MM.1S (cell line): ENCODE results near the gene TWIST1.

Experiments used
- DNase-seq: peaks from one replicate; pipeline ENCODE4 v3.0.0-alpha.2; 2015
- H2AFZ ChIP-seq: fragments of 300-600 bp; sonication (generic); 2 replicates; pipeline ENCODE4 v1.6.0; 2016; ENCODE audit warnings: antibody characterized with exemption, low read length
- H3F3A ChIP-seq: fragments of 300-600 bp; sonication (generic); 2 replicates; pipeline ENCODE4 v1.6.1; 2016; ENCODE audit warnings: mild to moderate bottlenecking, antibody characterized with exemption, low read length, moderate library complexity, mixed read lengths; ENCODE audit not compliant: insufficient read depth
- H3K27ac ChIP-seq: fragments of 300-600 bp; sonication (generic); 2 replicates; pipeline ENCODE4 v1.5.1; 2016; ENCODE audit warnings: mild to moderate bottlenecking, low read length
- H3K27me3 ChIP-seq: fragments of 300-600 bp; sonication (generic); replicated peaks from 2 replicates; pipeline ENCODE4 v1.6.0; 2016; ENCODE audit warnings: low read length; ENCODE audit not compliant: insufficient read depth
- H3K36me3 ChIP-seq: fragments of 300-600 bp; sonication (generic); replicated peaks from 2 replicates; pipeline ENCODE4 v1.6.1; 2016; ENCODE audit warnings: mild to moderate bottlenecking, low read length, mixed read lengths; ENCODE audit not compliant: insufficient read depth
- H3K4me1 ChIP-seq: fragments of 300-600 bp; sonication (generic); 2 replicates; pipeline ENCODE4 v1.6.1; 2016; ENCODE audit warnings: low read length, mixed read lengths
- H3K4me2 ChIP-seq: fragments of 300-600 bp; sonication (generic); 2 replicates; pipeline ENCODE4 v1.6.0; 2016; ENCODE audit warnings: low read depth, low read length
- H3K4me3 ChIP-seq: fragments of 300-600 bp; sonication (generic); 2 replicates; pipeline ENCODE4 v1.5.1; 2016; ENCODE audit warnings: low read length, mixed read lengths
- H3K79me2 ChIP-seq: fragments of 300-600 bp; sonication (generic); 2 replicates; pipeline ENCODE4 v1.6.1; 2016; ENCODE audit warnings: mixed run types, low read length, mixed read lengths
- H3K9ac ChIP-seq: fragments of 300-600 bp; sonication (generic); 2 replicates; pipeline ENCODE4 v1.6.1; 2016; ENCODE audit warnings: low read length, mixed read lengths
- H3K9me2 ChIP-seq: fragments of 300-600 bp; sonication (generic); replicated peaks from 2 replicates; pipeline ENCODE4 v1.6.1; 2016; ENCODE audit warnings: mild to moderate bottlenecking, low read length, mixed read lengths; ENCODE audit not compliant: insufficient read depth
- H3K9me3 ChIP-seq: fragments of 300-600 bp; sonication (generic); replicated peaks from 2 replicates; pipeline ENCODE4 v1.6.1; 2016; ENCODE audit warnings: mild to moderate bottlenecking, low read length, mixed read lengths; ENCODE audit not compliant: insufficient read depth
- H4K20me1 ChIP-seq: fragments of 300-600 bp; sonication (generic); 2 replicates; pipeline ENCODE4 v1.6.1; 2016; ENCODE audit warnings: mild to moderate bottlenecking, low read length, moderate library complexity, mixed read lengths; ENCODE audit not compliant: insufficient read depth
- EZH2 ChIP-seq: fragments of 300-600 bp; sonication (generic); optimal IDR thresholded peaks from 2 replicates; pipeline ENCODE3; 2017; ENCODE audit warnings: low read depth, mild to moderate bottlenecking, antibody characterized with exemption, low read length, mixed read lengths
- EZH2phosphoT487 ChIP-seq: fragments of 300-600 bp; sonication (generic); IDR thresholded peaks from 2 replicates; pipeline ENCODE4 v1.6.1; 2018; ENCODE audit warnings: antibody characterized with exemption, low read length
- TF ChIP-seq, protein P1 (sequence below): fragments of 300-600 bp; sonication (generic); IDR thresholded peaks from 2 replicates; pipeline ENCODE4 v1.5.1; 2016; ENCODE audit warnings: antibody characterized with exemption, low read length, mixed read lengths

Gene TWIST1

DNA sequence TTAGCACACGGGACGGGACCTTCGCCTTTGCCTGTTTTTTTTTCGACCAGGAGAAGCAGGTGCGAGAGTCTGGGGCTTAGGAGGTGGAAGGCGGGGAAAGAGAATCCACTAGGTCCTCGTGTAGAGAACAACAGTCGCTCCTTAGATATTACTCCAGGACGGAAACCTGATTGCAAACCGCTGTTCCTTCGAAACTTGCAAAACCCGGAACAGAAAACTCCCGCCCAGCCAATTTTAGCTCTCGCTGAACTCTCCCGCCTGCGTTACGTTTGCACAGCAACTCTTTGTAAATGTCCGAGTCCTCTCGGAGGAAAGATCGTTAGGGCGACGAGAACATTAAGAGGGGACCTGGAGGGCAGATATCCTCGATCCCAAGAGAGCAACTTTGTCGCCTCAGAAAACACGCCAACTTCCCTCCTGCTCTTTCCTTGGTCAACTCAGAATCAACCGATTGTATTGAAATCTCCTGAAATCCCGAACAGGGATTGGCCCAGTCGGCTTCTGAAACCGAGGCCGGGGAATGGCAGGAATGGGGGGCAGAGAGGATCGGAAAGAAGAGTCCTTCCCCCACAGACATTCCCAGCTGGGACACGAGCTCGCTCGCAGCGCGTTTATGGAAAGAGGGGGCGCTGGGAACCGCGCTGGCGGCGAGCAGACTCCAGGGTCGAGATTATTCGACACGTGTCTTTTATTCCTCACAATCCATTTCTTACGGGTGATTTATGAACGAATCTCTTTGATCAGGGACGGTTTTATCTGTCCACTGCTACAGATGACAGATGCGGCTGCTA lies 9.9 kb downstream of the TWIST1 start:
- Histone ChIP-seq H3K9me3 (no peaks in the 10 kb centered on the region), H2AFZ (peak overlapping the region; percentile 50), H3K9ac (no peak overlapping the region), H3K36me3 (no peaks in the 10 kb centered on the region), H4K20me1 (no peaks in the 10 kb centered on the region), H3K9me2 (no peaks in the 10 kb centered on the region), H3K27me3 (no peaks in the 10 kb centered on the region; the same call in 1 of the 2 replicates), H3K27ac (no peak overlapping the region), H3K79me2 (no peaks in the 10 kb centered on the region), H3K4me1 (0 out of 2 replicates have a peak, but pooled peaks cover 3% of the 10 kb centered on the region), H3K4me2 (peak overlapping the region; percentile 80), H3F3A (no peaks in the 10 kb centered on the region), H3K4me3 (peak overlapping the region; percentile 47)
- DNase-seq = peak; percentile 14
- TF ChIP-seq, protein P1, sequence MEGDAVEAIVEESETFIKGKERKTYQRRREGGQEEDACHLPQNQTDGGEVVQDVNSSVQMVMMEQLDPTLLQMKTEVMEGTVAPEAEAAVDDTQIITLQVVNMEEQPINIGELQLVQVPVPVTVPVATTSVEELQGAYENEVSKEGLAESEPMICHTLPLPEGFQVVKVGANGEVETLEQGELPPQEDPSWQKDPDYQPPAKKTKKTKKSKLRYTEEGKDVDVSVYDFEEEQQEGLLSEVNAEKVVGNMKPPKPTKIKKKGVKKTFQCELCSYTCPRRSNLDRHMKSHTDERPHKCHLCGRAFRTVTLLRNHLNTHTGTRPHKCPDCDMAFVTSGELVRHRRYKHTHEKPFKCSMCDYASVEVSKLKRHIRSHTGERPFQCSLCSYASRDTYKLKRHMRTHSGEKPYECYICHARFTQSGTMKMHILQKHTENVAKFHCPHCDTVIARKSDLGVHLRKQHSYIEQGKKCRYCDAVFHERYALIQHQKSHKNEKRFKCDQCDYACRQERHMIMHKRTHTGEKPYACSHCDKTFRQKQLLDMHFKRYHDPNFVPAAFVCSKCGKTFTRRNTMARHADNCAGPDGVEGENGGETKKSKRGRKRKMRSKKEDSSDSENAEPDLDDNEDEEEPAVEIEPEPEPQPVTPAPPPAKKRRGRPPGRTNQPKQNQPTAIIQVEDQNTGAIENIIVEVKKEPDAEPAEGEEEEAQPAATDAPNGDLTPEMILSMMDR = no peak
- no peak for TF ChIP-seq EZH2phosphoT487
- no peak for TF ChIP-seq EZH2

DNA sequence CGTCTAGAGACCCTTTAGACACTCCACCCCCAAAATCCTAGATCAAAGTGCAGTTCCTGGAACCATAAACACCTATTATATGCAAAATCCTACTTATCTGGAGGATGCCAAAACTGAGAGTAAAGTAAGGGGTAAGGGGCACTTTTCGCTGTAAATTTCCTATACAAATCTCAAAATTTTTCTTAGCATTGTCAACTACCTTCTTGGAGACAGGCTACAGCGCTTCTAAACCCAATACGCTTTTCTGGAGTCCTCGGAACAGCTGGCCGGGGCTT lies 10.4 kb downstream of the TWIST1 start:
- Histone ChIP-seq H3K36me3 (no peaks in the 10 kb centered on the region), H4K20me1 (no peaks in the 10 kb centered on the region), H2AFZ (peak overlapping the region; percentile 50), H3K9me2 (no peaks in the 10 kb centered on the region), H3K4me2 (peak overlapping the region; percentile 80), H3K4me3 (peak overlapping the region; percentile 47), H3K27ac (no peak overlapping the region), H3K4me1 (0 out of 2 replicates have a peak, but pooled peaks cover 3% of the 10 kb centered on the region), H3K9me3 (no peaks in the 10 kb centered on the region), H3K9ac (no peak overlapping the region), H3K79me2 (no peaks in the 10 kb centered on the region), H3K27me3 (no peaks in the 10 kb centered on the region; the same call in 1 of the 2 replicates), H3F3A (no peaks in the 10 kb centered on the region)
- TF ChIP-seq EZH2 = no peak
- TF ChIP-seq, protein P1 = no peak
- TF ChIP-seq EZH2phosphoT487 = no peak
- DNase-seq = peak; percentile 30

DNA sequence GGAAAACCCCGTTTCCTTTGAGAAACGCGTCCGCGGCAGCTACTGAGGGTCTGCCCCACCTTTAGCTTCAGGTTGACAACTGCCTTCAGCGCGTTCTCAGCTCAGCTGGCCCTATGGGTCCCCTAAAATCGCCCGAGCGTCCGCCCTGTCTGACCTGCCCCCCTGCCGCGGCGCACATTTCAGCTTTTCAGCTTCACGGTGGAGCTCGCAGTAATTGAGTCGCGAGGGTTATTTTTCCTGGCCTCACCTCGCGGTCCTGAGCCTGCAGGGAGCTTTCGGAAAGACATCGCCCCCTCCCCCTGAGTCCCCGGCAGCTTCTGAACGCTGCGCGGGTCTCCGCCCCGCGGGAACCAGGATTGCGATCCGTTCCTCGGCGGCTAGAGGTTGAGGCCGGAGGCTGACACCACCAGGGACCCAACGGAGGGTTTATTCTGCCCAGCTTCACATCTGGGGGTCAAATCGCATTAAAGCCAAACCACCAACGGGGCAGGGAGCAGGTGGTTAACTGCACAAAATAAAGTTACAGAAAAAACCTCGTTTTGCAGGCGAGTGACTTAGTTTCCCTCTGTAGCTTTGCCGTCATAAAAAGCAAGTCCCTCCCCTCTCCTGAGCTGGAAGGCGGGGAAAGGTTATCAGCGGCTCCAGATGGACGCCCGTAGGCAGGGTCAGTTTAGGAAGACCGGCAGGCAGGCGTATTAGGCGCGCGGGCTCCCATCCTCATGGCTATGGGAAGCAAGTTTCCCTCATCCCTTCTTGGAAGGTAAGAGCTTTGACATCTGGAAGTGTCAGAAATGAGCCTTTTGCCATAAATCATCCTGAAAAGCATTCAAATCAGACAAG lies 11.0 kb downstream of the TWIST1 start:
- H3K27ac ChIP-seq = no peak overlapping the region
- no peaks in the 10 kb centered on the region for H3F3A ChIP-seq
- no peaks in the 10 kb centered on the region; the same call in 1 of the 2 replicates for H3K27me3 ChIP-seq
- no peaks in the 10 kb centered on the region for H3K9me3 ChIP-seq
- H3K4me2 ChIP-seq = peak overlapping the region; percentile 80
- no peaks in the 10 kb centered on the region for H3K9me2 ChIP-seq
- H3K79me2 ChIP-seq = no peaks in the 10 kb centered on the region
- peak overlapping the region; percentile 47 for H3K4me3 ChIP-seq
- no peak overlapping the region for H3K9ac ChIP-seq
- DNase-seq = no peak
- 0 out of 2 replicates have a peak, but pooled peaks cover 3% of the 10 kb centered on the region for H3K4me1 ChIP-seq
- no peaks in the 10 kb centered on the region for H4K20me1 ChIP-seq
- peak overlapping the region; percentile 50; the same call in 1 of the 2 replicates for H2AFZ ChIP-seq
- TF ChIP-seq, protein P1 = no peak
- no peak for TF ChIP-seq EZH2
- TF ChIP-seq EZH2phosphoT487 = no peak
- H3K36me3 ChIP-seq = no peaks in the 10 kb centered on the region
